NCI-H1417 (cell line): ENCODE data around the gene FLT3LG.
"Not testable (repeated sequence)": the region's sequence is repeated elsewhere in the genome, so short reads cannot be mapped to it uniquely, and the experiment has no call there.

ENCODE experiments used
- DNase-seq, 3 experiments: peaks; one replicate each; lab custom pipeline; 2025; lab: John Stamatoyannopoulos, UW

The FLT3LG gene

GRCh38 chr19:49440439-49441209, 33.4 kb upstream of the FLT3LG start:
- DNase-seq, result no peak

- DNase-seq, result peak; percentile 19 to 53 (median 23)
Observed at GRCh38 chr19:49441210-49441959, 32.6 kb upstream of the FLT3LG start, which contains the start of gene SLC17A7. Gene SLC17A7, minus strand, starts transcription at chr19:49441527. Its CDS starts 148 bp downstream, at chr19:49441379.

GRCh38 chr19:49441960-49442350, 32.1 kb upstream of the FLT3LG start:
- DNase-seq, result no peak

GRCh38 chr19:49442354-49442753, 31.7 kb upstream of the FLT3LG start:
- peak in 1 of 3 experiments; percentile 10 for DNase-seq

GRCh38 chr19:49442771-49443365, 31.1 kb upstream of the FLT3LG start:
- DNase-seq, result peak; percentile 58 to 88 (median 60)

- DNase-seq, result peak; percentile 95 to 96 (median 96)
Observed at GRCh38 chr19:49443366-49444099, 30.5 kb upstream of the FLT3LG start.

GRCh38 chr19:49444100-49444700, 29.8 kb upstream of the FLT3LG start:
- peak in 1 of 3 experiments; percentile 6 for DNase-seq

GRCh38 chr19:49445997-49446396, 28.0 kb upstream of the FLT3LG start:
- DNase-seq, result no peak

GRCh38 chr19:49447485-49448431, 26.3 kb upstream of the FLT3LG start:
- no peak for DNase-seq

- no peak for DNase-seq
Observed at GRCh38 chr19:49448432-49448786, 25.6 kb upstream of the FLT3LG start.

- no peak for DNase-seq
Observed at GRCh38 chr19:49450405-49450804, 23.6 kb upstream of the FLT3LG start.

GRCh38 chr19:49451430-49452181, 22.4 kb upstream of the FLT3LG start, which contains the start of gene PIH1D1:
Gene PIH1D1, minus strand, starts transcription at chr19:49451814. Its CDS starts 240 bp downstream, at chr19:49451574.
- DNase-seq, result peak; percentile 97 to 99 (median 99)

- DNase-seq, result peak; percentile 98 to 99 (median 99)
Observed at GRCh38 chr19:49453013-49453756, 20.8 kb upstream of the FLT3LG start, which contains the start of gene ALDH16A1. Gene ALDH16A1, plus strand, starts transcription at chr19:49453225. Its CDS starts 107 bp downstream, at chr19:49453332.

GRCh38 chr19:49453757-49454240, 20.2 kb upstream of the FLT3LG start:
- DNase-seq, result no peak

GRCh38 chr19:49455773-49456172, 18.2 kb upstream of the FLT3LG start:
- no peak for DNase-seq

- no peak for DNase-seq
Observed at GRCh38 chr19:49456326-49456725, 17.7 kb upstream of the FLT3LG start.

- DNase-seq, result no peak
Observed at GRCh38 chr19:49458567-49458903, 15.5 kb upstream of the FLT3LG start.

GRCh38 chr19:49459388-49459787, 14.6 kb upstream of the FLT3LG start:
- no peak for DNase-seq

- not testable (repeated sequence) for DNase-seq
Observed at GRCh38 chr19:49461130-49461529, 12.9 kb upstream of the FLT3LG start.
